Astrocyte of the spinal cord (primary cell): ENCODE data around the gene IQCN.
A peak's percentile ranks its signal among the peaks of the same experiment; 100 is the strongest.

Source experiments
- DNase-seq: peaks from one replicate; pipeline ENCODE4 v3.0.0; 2011; ENCODE audit warnings: low read depth, low spot score
- H3K4me3 ChIP-seq: 2 replicates; pipeline ENCODE4 v1.5.1; 2011; ENCODE audit warnings: low read depth, mild to moderate bottlenecking, low read length, moderate library complexity
- in situ Hi-C: cut with HindIII; loops from 2 replicates; pipeline ENCODE4 v1.10.0; 2017; ENCODE audit warnings: low sequenced_read_pairs
- TF ChIP-seq, protein P1 (sequence below): IDR thresholded peaks from 2 replicates; pipeline ENCODE4 v1.5.1; 2012; ENCODE audit warnings: low read depth, mild to moderate bottlenecking, low read length, inconsistent platforms

Gene IQCN

DNA sequence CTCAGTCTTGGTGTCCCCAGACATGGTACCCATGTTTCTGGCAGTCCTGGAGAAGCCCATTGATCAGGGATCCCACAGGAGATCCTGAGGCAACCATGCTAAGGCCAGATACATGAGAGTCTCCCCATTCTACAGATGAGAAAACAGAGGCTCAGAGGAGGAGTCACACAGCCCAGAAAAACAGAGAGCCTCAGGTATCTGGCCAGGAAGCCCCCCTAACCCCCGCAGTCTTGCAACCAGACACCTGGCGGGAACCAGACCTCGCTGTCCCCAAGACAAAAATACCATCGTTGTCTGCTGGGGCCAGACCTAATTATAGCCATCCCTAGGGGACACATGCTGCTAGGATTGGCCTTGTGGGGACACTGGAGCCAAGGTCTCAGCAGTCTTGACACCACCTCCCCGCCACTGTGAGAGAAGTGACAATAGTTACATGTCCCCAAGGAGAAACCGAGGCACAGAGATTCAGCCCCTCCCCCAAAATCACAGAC, 46.4 kb downstream of the IQCN start:
- DNase-seq, result no peak
- H3K4me3 ChIP-seq, result no peak overlapping the region
- TF ChIP-seq, protein P1, sequence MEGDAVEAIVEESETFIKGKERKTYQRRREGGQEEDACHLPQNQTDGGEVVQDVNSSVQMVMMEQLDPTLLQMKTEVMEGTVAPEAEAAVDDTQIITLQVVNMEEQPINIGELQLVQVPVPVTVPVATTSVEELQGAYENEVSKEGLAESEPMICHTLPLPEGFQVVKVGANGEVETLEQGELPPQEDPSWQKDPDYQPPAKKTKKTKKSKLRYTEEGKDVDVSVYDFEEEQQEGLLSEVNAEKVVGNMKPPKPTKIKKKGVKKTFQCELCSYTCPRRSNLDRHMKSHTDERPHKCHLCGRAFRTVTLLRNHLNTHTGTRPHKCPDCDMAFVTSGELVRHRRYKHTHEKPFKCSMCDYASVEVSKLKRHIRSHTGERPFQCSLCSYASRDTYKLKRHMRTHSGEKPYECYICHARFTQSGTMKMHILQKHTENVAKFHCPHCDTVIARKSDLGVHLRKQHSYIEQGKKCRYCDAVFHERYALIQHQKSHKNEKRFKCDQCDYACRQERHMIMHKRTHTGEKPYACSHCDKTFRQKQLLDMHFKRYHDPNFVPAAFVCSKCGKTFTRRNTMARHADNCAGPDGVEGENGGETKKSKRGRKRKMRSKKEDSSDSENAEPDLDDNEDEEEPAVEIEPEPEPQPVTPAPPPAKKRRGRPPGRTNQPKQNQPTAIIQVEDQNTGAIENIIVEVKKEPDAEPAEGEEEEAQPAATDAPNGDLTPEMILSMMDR, result no peak
- in situ Hi-C loops, result no loop called here

DNA sequence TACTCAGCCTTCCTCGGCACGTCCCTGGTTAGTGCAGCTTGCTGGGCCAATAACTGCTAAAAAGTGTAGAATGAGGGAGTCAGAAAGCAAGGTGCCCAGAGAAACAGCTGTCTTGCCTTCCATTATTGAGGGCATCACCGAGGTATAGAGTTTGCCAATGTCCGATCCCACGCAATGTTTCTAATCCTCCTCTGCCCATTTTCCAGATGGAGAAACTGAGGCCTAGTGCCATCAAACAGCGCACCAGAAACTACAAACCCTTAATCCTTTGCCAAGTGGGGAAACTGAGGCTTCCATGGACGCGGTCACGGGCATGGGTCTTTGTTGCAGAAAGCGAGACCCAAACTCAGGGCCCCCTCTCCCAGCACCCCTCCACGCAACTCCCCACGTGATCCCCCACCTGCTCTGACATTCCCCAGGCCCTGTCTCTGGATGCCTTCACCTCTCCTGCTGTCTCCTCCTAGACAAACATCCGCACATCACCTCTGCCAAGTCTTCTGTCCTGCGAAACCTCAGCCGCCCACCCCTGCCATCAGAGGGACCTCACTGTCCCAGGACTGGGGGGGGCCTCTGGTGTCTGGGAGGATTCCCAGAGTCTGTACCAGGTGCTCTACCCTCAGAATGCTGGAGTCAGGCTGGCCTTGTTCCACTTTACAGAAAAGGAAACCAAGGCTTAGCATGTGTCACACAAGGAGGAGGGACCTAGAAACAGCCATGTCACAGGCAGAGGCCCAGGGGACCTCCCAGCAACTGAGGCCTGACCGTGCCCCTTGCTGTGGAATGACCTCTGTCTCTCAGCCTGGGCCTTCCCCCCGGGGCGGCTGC, 47.1 kb downstream of the IQCN start:
- TF ChIP-seq, protein P1, result no peak
- no peak overlapping the region for H3K4me3 ChIP-seq
- in situ Hi-C loops, result no loop called here
- no peak for DNase-seq

DNA sequence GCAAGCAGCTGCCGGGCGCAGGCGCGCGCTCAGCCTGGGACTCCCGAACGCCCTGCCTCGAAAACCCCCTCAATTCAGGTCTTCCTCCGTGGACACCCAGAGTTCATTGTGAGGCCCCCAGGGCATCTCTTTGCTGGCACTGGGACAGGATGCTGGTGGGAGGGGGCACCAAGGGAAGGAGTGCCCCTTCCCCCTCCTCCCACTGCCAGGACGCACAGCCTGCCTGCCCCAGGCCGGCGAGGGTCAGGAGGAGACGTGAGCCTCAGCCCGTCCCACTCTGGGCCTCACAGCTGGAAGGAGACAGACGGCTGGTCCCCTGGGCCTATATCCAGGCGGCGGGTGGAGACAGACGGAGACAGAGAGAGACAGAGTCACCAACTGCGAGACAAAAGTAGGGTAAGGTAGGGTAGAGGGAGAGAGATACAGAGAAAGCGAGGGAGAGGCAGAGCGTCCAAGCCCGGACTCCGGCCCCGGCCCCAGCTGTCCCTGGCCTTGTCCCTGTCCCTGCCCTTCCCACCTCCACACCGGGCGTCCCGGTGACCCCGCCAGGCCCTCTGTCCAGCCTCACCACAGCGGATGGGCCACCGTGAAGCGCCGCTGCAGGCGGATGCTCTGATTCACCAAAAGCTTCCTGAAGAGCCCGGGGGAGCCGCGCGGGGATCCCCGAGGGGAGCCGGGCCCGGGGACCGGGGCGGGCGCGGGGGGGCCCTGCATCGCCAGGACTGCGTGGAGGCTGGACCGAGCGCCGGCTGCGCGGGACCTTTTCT, 48.4 kb downstream of the IQCN start, which contains the start of gene PDE4C:
PDE4C (minus strand) TSS at position 737 of the 767 bp plus-strand sequence; CDS start at position 714, 23 bp downstream.
- no peak for DNase-seq
- no peak within 1 kb of the TSS for H3K4me3 ChIP-seq
- in situ Hi-C loops, result no loop called here
- TF ChIP-seq, protein P1, result no peak

GRCh38 chr19:18225355-18225701, 48.9 kb downstream of the IQCN start:
- in situ Hi-C loops, result no loop called here
- TF ChIP-seq, protein P1, result no peak
- no peak for DNase-seq
- no peak overlapping the region for H3K4me3 ChIP-seq

GRCh38 chr19:18224525-18225354, 49.5 kb downstream of the IQCN start:
- TF ChIP-seq, protein P1, result no peak
- peak; percentile 99 for DNase-seq
- H3K4me3 ChIP-seq, result peak overlapping the region; percentile 42
- in situ Hi-C loops, result no loop called here
